DND-41 (cell line): Measurements from ENCODE around the gene RAMP1.

ENCODE experiments used
- EZH2 ChIP-seq: IDR thresholded peaks from 3 replicates; pipeline ENCODE4 v1.6.1; 2012; ENCODE audit warnings: borderline replicate concordance, low read depth, mild to moderate bottlenecking, moderate library complexity, low read length, inconsistent platforms; ENCODE audit not compliant: severe bottlenecking
- TF ChIP-seq, protein P1 (sequence below): IDR thresholded peaks from 2 replicates; pipeline ENCODE4 v1.5.1; 2012; ENCODE audit warnings: borderline replicate concordance, low read length, moderate library complexity, mild to moderate bottlenecking; ENCODE audit not compliant: poor library complexity, severe bottlenecking; ENCODE audit errors: extremely low read depth

DNA sequence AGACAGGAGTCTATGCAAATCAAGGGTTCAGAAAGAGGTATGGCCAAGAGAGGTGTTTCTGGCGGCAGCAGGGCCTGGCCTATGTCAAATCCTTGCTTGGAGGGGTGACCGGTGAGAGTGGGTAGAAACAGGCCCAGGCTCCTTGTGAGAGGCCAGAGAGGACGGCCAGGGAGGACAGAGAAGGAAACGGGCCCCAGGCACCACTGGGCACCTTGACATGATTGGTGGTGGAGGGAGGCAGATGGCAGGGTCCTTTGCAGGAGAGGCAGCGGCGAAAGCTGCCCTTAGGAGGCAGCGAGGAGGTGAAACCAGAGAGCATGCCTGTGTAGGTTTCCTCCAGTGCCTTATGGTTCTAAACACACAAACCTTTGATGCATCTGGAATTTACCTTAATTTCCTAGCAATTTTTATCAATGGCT is 6.2 kb downstream of the RAMP1 start:
- TF ChIP-seq, protein P1, sequence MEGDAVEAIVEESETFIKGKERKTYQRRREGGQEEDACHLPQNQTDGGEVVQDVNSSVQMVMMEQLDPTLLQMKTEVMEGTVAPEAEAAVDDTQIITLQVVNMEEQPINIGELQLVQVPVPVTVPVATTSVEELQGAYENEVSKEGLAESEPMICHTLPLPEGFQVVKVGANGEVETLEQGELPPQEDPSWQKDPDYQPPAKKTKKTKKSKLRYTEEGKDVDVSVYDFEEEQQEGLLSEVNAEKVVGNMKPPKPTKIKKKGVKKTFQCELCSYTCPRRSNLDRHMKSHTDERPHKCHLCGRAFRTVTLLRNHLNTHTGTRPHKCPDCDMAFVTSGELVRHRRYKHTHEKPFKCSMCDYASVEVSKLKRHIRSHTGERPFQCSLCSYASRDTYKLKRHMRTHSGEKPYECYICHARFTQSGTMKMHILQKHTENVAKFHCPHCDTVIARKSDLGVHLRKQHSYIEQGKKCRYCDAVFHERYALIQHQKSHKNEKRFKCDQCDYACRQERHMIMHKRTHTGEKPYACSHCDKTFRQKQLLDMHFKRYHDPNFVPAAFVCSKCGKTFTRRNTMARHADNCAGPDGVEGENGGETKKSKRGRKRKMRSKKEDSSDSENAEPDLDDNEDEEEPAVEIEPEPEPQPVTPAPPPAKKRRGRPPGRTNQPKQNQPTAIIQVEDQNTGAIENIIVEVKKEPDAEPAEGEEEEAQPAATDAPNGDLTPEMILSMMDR: no peak
- TF ChIP-seq EZH2: no peak
